Activated B cell treated with CpG ODN at 0.5 μM for 24 hours (primary cell): ENCODE measurements around the gene DOCK1. TPM values are rescaled to one million over a fixed set of nuclear protein-coding genes. Genes with fewer than 3 reads are reported as not detected.

Experiments
- ATAC-seq: fragments of 200-7000 bp; cut with Tn5 transposase; one replicate; pipeline ENCODE4 v1.10.0; 2021; ENCODE audit warnings: low read depth, mild to moderate bottlenecking, moderate library complexity
- CTCF ChIA-PET: fragments of 350-600 bp; sonication (Branson Sonifier 250); formaldehyde crosslinking; loops from one replicate; lab custom pipeline; 2021; ENCODE audit warnings: antibody characterized with exemption; lab: Charles Lee
- POLR2A ChIA-PET: fragments of 350-600 bp; sonication (Branson Sonifier 250); formaldehyde crosslinking; loops from one replicate; lab custom pipeline; 2021; ENCODE audit warnings: antibody characterized with exemption; lab: Charles Lee
- DNase-seq: peaks from one replicate; pipeline ENCODE4 v3.0.0; 2022
- H3K27ac Mint-ChIP-seq: one replicate; pipeline ENCODE4 v1.8.0; 2020; ENCODE audit warnings: mixed read lengths
- H3K27me3 Mint-ChIP-seq: one replicate; pipeline ENCODE4 v1.8.0; 2021; ENCODE audit warnings: mixed read lengths
- H3K36me3 Mint-ChIP-seq: one replicate; pipeline ENCODE4 v1.8.0; 2021; ENCODE audit warnings: low read depth, mixed read lengths
- H3K4me1 Mint-ChIP-seq: one replicate; pipeline ENCODE4 v1.8.0; 2021; ENCODE audit warnings: mixed read lengths
- H3K4me3 Mint-ChIP-seq: one replicate; pipeline ENCODE4 v1.8.0; 2020; ENCODE audit warnings: mild to moderate bottlenecking, mixed read lengths
- H3K9me3 Mint-ChIP-seq: one replicate; pipeline ENCODE4 v1.8.0; 2020; ENCODE audit warnings: mixed read lengths
- intact Hi-C: fragments of 100-400 bp; cut with micrococcal nuclease; formaldehyde crosslinking; loops from one replicate; pipeline ENCODE4 v1.15.1; 2024
- total RNA-seq: library from RNA; stranded (reverse); gene quantifications from 2 replicates; pipeline ENCODE4 v1.2.3, GENCODE V29; 2022
- TF ChIP-seq, protein P1 (sequence below): fragments of 200-600 bp; IDR thresholded peaks from one replicate; pipeline ENCODE4 v1.8.0; 2022; ENCODE audit warnings: antibody characterized with exemption, mild to moderate bottlenecking

The DOCK1 gene
- total RNA-seq, 1 donor from 2014 or later, result not detected

DNA sequence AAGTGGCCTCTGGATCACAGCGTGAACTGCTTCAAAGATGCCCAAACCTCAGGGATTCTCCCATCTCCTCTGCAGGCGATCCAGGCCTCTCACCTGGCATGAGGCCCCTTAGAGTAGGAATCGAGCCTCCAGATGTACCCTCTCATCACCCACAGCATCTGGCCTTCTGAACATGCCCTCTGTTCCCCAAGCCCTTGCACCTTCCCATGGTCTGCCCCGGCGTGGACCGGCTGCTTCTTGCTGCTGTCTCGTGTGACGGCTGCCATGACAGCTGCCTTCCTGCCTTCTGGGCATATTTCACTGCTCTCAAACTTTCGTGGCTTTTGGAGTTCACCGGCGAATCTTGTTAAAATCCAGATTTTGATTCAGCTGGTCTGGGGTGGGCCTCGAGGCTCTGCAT, 486.6 kb downstream of the DOCK1 start:
- H3K27ac Mint-ChIP-seq, result no peak overlapping the region
- H3K36me3 Mint-ChIP-seq, result no peaks in the 10 kb centered on the region
- ATAC-seq (no peak), DNase-seq (no peak)
- no peaks in the 10 kb centered on the region for H3K9me3 Mint-ChIP-seq
- CTCF ChIA-PET, result no interaction called here
- no peaks in the 10 kb centered on the region for H3K27me3 Mint-ChIP-seq
- intact Hi-C loops, result no loop called here
- no peak overlapping the region for H3K4me3 Mint-ChIP-seq
- no peaks in the 10 kb centered on the region for H3K4me1 Mint-ChIP-seq
- POLR2A ChIA-PET, result no interaction called here
- TF ChIP-seq, protein P1, sequence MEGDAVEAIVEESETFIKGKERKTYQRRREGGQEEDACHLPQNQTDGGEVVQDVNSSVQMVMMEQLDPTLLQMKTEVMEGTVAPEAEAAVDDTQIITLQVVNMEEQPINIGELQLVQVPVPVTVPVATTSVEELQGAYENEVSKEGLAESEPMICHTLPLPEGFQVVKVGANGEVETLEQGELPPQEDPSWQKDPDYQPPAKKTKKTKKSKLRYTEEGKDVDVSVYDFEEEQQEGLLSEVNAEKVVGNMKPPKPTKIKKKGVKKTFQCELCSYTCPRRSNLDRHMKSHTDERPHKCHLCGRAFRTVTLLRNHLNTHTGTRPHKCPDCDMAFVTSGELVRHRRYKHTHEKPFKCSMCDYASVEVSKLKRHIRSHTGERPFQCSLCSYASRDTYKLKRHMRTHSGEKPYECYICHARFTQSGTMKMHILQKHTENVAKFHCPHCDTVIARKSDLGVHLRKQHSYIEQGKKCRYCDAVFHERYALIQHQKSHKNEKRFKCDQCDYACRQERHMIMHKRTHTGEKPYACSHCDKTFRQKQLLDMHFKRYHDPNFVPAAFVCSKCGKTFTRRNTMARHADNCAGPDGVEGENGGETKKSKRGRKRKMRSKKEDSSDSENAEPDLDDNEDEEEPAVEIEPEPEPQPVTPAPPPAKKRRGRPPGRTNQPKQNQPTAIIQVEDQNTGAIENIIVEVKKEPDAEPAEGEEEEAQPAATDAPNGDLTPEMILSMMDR, result no peak

GRCh38 chr10:127392351-127393235, 487.4 kb downstream of the DOCK1 start:
- H3K4me3 Mint-ChIP-seq, result no peak overlapping the region
- no peaks in the 10 kb centered on the region for H3K36me3 Mint-ChIP-seq
- intact Hi-C loops, result no loop called here
- H3K27me3 Mint-ChIP-seq, result no peaks in the 10 kb centered on the region
- DNase-seq, result no peak
- ATAC-seq, result no peak
- ChIA-PET POLR2A (no interaction called here), CTCF (no interaction called here)
- no peak overlapping the region for H3K27ac Mint-ChIP-seq
- H3K4me1 Mint-ChIP-seq, result no peaks in the 10 kb centered on the region
- TF ChIP-seq, protein P1, result no peak
- no peaks in the 10 kb centered on the region for H3K9me3 Mint-ChIP-seq

GRCh38 chr10:127398140-127398970, 493.1 kb downstream of the DOCK1 start:
- no peaks in the 10 kb centered on the region for H3K4me1 Mint-ChIP-seq
- CTCF ChIA-PET, result no interaction called here
- no peaks in the 10 kb centered on the region for H3K36me3 Mint-ChIP-seq
- TF ChIP-seq, protein P1, result no peak
- ATAC-seq, result no peak
- POLR2A ChIA-PET, result no interaction called here
- peaks cover 2% of the 10 kb centered on the region for H3K9me3 Mint-ChIP-seq
- H3K27me3 Mint-ChIP-seq, result no peaks in the 10 kb centered on the region
- H3K27ac Mint-ChIP-seq, result no peak overlapping the region
- no peak for DNase-seq
- no peak overlapping the region for H3K4me3 Mint-ChIP-seq
- intact Hi-C loops, result no loop called here

DNA sequence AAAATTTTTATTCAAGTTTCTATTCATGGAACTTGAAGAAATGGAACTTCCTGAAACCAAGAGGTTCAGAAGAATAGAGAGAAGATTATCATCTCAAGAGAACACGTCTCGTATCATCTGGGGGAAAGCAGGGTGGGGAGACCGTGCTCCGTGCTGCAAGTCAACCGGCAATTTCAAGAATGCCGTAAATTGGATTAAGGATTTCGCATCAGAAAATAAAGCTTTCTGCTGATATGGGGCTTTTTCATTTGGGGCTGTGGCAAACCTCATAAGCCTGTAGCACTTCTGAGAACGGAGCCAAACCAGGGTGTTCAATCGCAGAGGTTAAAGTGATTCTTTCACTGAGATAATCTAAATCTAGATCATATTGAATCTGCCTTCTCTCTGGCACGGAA, 493.7 kb downstream of the DOCK1 start:
- no peaks in the 10 kb centered on the region for H3K4me1 Mint-ChIP-seq
- no peaks in the 10 kb centered on the region for H3K27me3 Mint-ChIP-seq
- ChIA-PET CTCF (no interaction called here), POLR2A (no interaction called here)
- no peak overlapping the region for H3K4me3 Mint-ChIP-seq
- intact Hi-C loops, result no loop called here
- no peaks in the 10 kb centered on the region for H3K36me3 Mint-ChIP-seq
- peaks cover 2% of the 10 kb centered on the region for H3K9me3 Mint-ChIP-seq
- no peak overlapping the region for H3K27ac Mint-ChIP-seq
- ATAC-seq (no peak), DNase-seq (no peak)
- TF ChIP-seq, protein P1, result no peak

- ChIA-PET POLR2A (no interaction called here), CTCF (no interaction called here)
- Mint-ChIP-seq H3K27me3 (no peaks in the 10 kb centered on the region), H3K36me3 (no peaks in the 10 kb centered on the region), H3K4me3 (no peak overlapping the region), H3K4me1 (no peaks in the 10 kb centered on the region), H3K27ac (no peak overlapping the region), H3K9me3 (peaks cover 2% of the 10 kb centered on the region)
- TF ChIP-seq, protein P1, result no peak
- ATAC-seq, result no peak
- intact Hi-C loops, result no loop called here
- DNase-seq, result no peak
Observed at GRCh38 chr10:127399668-127400067, 494.4 kb downstream of the DOCK1 start.
